Peyer's patch (tissue), 4 donors: ENCODE results near the gene NUP98. TPM values are rescaled to one million over a fixed set of nuclear protein-coding genes. Genes with fewer than 3 reads are reported as not detected.
"Not testable (repeated sequence)": the region's sequence is repeated elsewhere in the genome, so short reads cannot be mapped to it uniquely, and the experiment has no call there.

ENCODE experiments used
- DNase-seq, 3 donors: peaks; one replicate each; pipeline ENCODE4 v3.0.0-alpha.2; 2017 to 2019
- H3K27ac ChIP-seq, 4 donors: fragments of 200-600 bp; sonication (generic); one replicate each; pipeline ENCODE4 v1.5.1; 2016 to 2019
- H3K27me3 ChIP-seq, 2 donors: fragments of 200-600 bp; sonication (generic); one replicate each; pipeline ENCODE4 v1.5.1; 2019
- H3K36me3 ChIP-seq, 3 donors: fragments of 200-600 bp; sonication (generic); one replicate each; pipeline ENCODE4 v1.5.1; 2016 to 2019
- H3K4me1 ChIP-seq, 4 donors: fragments of 200-600 bp; sonication (generic); one replicate each; pipeline ENCODE4 v1.5.1; 2016 to 2019
- H3K4me3 ChIP-seq, 4 donors: fragments of 200-600 bp; sonication (generic); 1 replicate in 3 of 4; 2 replicates in 1 of 4; pipeline ENCODE4 v1.5.1; 2016 to 2019; ENCODE audit warnings: mild to moderate bottlenecking in 1 of 4
- H3K9me3 ChIP-seq, 4 donors: fragments of 200-600 bp; sonication (generic); one replicate each; pipeline ENCODE4 v1.5.1; 2016 to 2019; ENCODE audit warnings: mild to moderate bottlenecking in 1 of 4
- CTCF ChIP-seq, 6 experiments: fragments of 450-650 bp in 4 of 6; fragments of 200-600 bp in 2 of 6; sonication (generic) in 1 of 6; IDR thresholded peaks; one replicate each; pipeline ENCODE4 v1.5.1; 2017 to 2019; ENCODE audit warnings: antibody characterized with exemption in 6 of 6, mild to moderate bottlenecking in 3 of 6, moderate library complexity in 1 of 6
- POLR2A ChIP-seq, 2 donors: fragments of 450-650 bp; IDR thresholded peaks; one replicate each; pipeline ENCODE4 v1.5.1; 2017; ENCODE audit warnings: antibody characterized with exemption in 2 of 2, mild to moderate bottlenecking in 2 of 2, moderate library complexity in 2 of 2
- total RNA-seq, 4 donors: library from RNA; depleted of rRNA; stranded (reverse); fragments of >200 nt; gene quantifications; one replicate each; pipeline ENCODE4 v1.1.0, GENCODE V29; 2016

NUP98 gene
- total RNA-seq, 4 donors from 2014 or later = 67.7 to 113 (median 86.8) TPM

DNA sequence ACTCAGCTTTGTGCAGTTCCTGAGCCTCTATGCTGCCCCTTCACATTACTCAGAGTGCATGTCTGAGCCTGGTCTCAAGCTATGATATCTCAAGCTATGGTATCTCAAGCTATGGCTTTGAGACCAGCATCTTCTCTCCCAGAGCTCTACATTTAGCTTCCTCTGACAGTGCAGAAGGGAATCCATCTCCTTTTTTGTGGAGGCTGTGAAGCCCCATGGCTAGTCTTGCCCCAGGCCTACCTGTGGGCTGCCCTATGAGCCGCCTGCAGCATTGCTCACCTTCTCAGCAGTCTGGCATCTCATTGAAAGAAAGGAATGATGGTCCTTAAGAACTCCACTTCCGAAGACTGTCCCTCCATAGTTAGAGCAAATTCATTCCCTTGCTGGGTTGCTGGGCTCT lies 23.6 kb upstream of the NUP98 start:
- H3K27me3 ChIP-seq = no peaks in the 10 kb centered on the region
- DNase-seq = no peak
- H3K27ac ChIP-seq = no peak overlapping the region
- peaks cover 0 to 5% (median 0%) of the 10 kb centered on the region in 3 donors for H3K36me3 ChIP-seq
- no peak for TF ChIP-seq CTCF (IDR thresholded peaks at IDR 0.05)
- TF ChIP-seq POLR2A (IDR thresholded peaks at IDR 0.05) = no peak
- H3K4me3 ChIP-seq = no peak overlapping the region
- no peaks in the 10 kb centered on the region for H3K4me1 ChIP-seq
- no peaks in the 10 kb centered on the region for H3K9me3 ChIP-seq

DNA sequence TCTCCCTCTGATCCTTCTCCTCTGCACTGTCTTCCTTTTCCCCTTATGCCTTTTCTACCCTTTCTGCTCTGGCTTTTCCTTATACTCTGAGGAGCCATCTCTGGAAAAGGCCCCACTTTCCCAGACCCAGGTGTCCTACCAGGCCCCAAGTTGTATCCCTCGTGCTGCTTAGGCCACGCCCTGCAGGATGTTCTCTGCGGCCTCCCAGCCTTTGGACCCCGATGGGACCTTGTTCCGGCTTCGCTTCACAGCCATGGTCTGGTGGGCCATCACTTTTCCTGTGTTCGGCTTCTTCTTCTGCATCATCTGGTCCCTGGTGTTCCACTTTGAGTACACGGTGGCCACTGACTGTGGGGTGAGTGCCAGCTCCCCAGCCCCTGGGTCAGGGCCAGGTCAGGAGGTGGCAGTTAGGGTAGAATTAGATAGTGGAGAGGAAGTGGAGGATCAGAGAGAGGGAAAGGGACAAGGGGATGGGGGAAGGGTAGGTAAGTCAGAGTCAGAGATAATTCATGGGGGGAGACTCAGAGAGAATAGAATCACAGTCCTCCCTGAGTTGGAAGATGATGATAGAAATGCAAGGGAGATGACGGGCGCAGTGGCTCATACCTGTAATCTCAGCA lies 19.9 kb upstream of the NUP98 start:
- no peak overlapping the region for H3K4me3 ChIP-seq
- no peaks in the 10 kb centered on the region for H3K9me3 ChIP-seq
- no peak for TF ChIP-seq CTCF (IDR thresholded peaks at IDR 0.05)
- TF ChIP-seq POLR2A (IDR thresholded peaks at IDR 0.05) = no peak
- H3K36me3 ChIP-seq = no peaks in the 10 kb centered on the region
- H3K27me3 ChIP-seq = no peaks in the 10 kb centered on the region
- H3K27ac ChIP-seq = no peak overlapping the region
- no peaks in the 10 kb centered on the region for H3K4me1 ChIP-seq
- no peak for DNase-seq

DNA sequence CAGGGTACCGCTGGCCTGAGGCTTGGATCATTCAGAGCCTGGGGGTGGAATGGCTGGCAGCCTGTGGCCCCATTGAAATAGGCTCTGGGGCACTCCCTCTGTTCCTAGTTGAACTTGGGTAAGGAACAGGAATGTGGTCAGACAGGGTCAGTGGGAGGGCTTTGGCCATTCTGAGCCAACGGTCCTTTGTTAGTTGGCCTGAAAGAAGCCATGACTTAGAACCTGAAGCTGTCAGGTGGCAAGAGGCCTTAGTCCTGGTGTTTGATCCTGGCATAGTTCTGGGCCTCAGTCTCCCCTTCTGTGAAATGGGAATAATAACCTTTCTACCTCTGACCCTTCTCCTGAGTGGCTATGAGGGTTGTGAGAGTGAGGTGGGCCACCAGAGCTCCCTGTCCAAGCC lies 19.3 kb upstream of the NUP98 start:
- Histone ChIP-seq H3K27ac (no peak overlapping the region), H3K27me3 (no peaks in the 10 kb centered on the region), H3K4me1 (no peaks in the 10 kb centered on the region), H3K9me3 (no peaks in the 10 kb centered on the region), H3K36me3 (no peaks in the 10 kb centered on the region), H3K4me3 (no peak overlapping the region)
- TF ChIP-seq CTCF (IDR thresholded peaks at IDR 0.05) = no peak
- no peak for TF ChIP-seq POLR2A (IDR thresholded peaks at IDR 0.05)
- DNase-seq = no peak

DNA sequence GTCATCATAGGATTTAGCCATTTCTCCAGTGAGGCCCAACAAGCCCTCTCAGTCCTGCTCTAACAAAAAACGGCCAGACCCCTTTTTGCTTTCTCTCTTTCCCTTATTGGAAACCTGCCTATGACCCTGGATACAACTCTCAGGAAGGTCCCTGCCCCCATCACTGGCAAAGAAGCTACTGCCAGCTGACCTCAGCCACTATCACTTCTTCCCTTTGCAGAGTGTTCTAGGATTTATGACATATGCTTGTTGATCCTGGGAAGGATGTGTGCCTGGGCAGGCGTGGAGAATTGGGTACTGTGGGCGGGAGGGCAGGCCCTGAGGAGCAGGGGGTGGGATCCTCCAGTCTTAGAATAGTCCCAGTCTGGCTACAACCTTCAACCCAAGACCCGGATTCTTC lies 18.5 kb upstream of the NUP98 start:
- Histone ChIP-seq H3K36me3 (no peaks in the 10 kb centered on the region), H3K9me3 (no peaks in the 10 kb centered on the region), H3K4me3 (no peak overlapping the region), H3K4me1 (no peaks in the 10 kb centered on the region), H3K27ac (no peak overlapping the region), H3K27me3 (no peaks in the 10 kb centered on the region)
- TF ChIP-seq POLR2A (IDR thresholded peaks at IDR 0.05) (no peak), CTCF (IDR thresholded peaks at IDR 0.05) (no peak)
- DNase-seq = no peak

DNA sequence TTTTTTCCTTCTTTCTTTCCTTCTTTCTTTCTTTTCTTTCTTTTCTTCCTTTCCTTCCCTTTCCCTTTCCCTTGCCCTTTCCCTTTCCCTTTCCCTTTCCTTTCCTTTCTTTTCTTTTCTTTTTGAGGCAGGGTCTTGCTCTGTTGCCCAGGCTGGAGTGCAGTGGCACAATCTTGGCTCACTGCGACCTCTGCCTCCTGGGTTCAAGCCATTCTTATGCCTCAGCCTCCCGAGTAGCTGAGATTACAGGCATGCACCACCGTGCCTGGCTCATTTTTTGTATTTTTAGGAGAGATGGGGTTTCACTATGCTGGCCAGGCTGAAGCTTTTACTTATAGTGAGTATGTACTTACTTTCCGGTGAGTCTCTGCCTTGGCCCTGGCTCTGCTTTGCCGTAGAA lies 17.5 kb upstream of the NUP98 start:
- not testable (repeated sequence) for H3K4me1 ChIP-seq, DNase-seq, H3K27ac ChIP-seq, H3K27me3 ChIP-seq, H3K4me3 ChIP-seq, H3K9me3 ChIP-seq, H3K36me3 ChIP-seq

- DNase-seq = no peak
- Histone ChIP-seq H3K9me3 (no peaks in the 10 kb centered on the region), H3K36me3 (no peaks in the 10 kb centered on the region), H3K27me3 (no peaks in the 10 kb centered on the region), H3K4me3 (no peak overlapping the region), H3K27ac (no peak overlapping the region), H3K4me1 (peaks cover 0 to 14% (median 2%) of the 10 kb centered on the region in 4 donors)
- TF ChIP-seq CTCF (IDR thresholded peaks at IDR 0.05) (no peak), POLR2A (IDR thresholded peaks at IDR 0.05) (no peak)
These were observed 13.6 kb upstream of the NUP98 start for GRCh38 chr11:3810951-3811350.
